ENCODE results near the gene GPR143.

The GPR143 gene

GRCh38 chrX:9700555-9700954 is 65.1 kb downstream of the GPR143 start:
- DNase-seq (no peak), ATAC-seq (ENCODE audit: insufficient read depth, low read depth) (no peak)
- Histone ChIP-seq H3K9me3 (ENCODE audit: insufficient read depth, low read length, severe bottlenecking) (no peaks in the 10 kb centered on the region), H2AFZ (ENCODE audit: low read depth, low read length) (no peak overlapping the region), H3K4me3 (ENCODE audit: low read depth in 1 of 2, low read length in 2 of 2) (no peak overlapping the region), H3K9ac (ENCODE audit: low read depth, low read length) (no peak overlapping the region), H3K27me3 (ENCODE audit: insufficient read depth, low read length, poor library complexity) (no peaks in the 10 kb centered on the region), H3K4me2 (ENCODE audit: insufficient read depth, low read length) (no peak overlapping the region), H3K79me2 (ENCODE audit: insufficient read depth, low read length) (no peaks in the 10 kb centered on the region), H3K36me3 (ENCODE audit: insufficient read depth, low read length) (peaks cover 9% of the 10 kb centered on the region; the same call in 1 of the 2 replicates), H3K27ac (ENCODE audit: low read length) (no peak overlapping the region), H3K4me1 (ENCODE audit: insufficient read depth, low read length) (no peaks in the 10 kb centered on the region), H4K20me1 (ENCODE audit: insufficient read depth, low read length) (no peaks in the 10 kb centered on the region)
- TF ChIP-seq EZH2 (IDR thresholded peaks at IDR 0.05; ENCODE audit: borderline replicate concordance, low read depth, low read length, severe bottlenecking) (no peak), CTCF (IDR thresholded peaks at IDR 0.05; ENCODE audit: borderline replicate concordance, extremely low read depth, low read length, poor library complexity, severe bottlenecking) (no peak)

- TF ChIP-seq CTCF (IDR thresholded peaks at IDR 0.05; ENCODE audit: borderline replicate concordance, extremely low read depth, low read length, poor library complexity, severe bottlenecking), result no peak
- TF ChIP-seq EZH2 (IDR thresholded peaks at IDR 0.05; ENCODE audit: borderline replicate concordance, low read depth, low read length, severe bottlenecking), result no peak
- Histone ChIP-seq H3K27me3 (ENCODE audit: insufficient read depth, low read length, poor library complexity) (no peaks in the 10 kb centered on the region), H3K4me3 (ENCODE audit: low read depth in 1 of 2, low read length in 2 of 2) (no peak overlapping the region), H3K9me3 (ENCODE audit: insufficient read depth, low read length, severe bottlenecking) (no peaks in the 10 kb centered on the region), H3K4me2 (ENCODE audit: insufficient read depth, low read length) (no peak overlapping the region), H3K36me3 (ENCODE audit: insufficient read depth, low read length) (peaks cover 13% of the 10 kb centered on the region), H3K4me1 (ENCODE audit: insufficient read depth, low read length) (no peaks in the 10 kb centered on the region), H3K9ac (ENCODE audit: low read depth, low read length) (no peak overlapping the region), H3K79me2 (ENCODE audit: insufficient read depth, low read length) (no peaks in the 10 kb centered on the region), H3K27ac (ENCODE audit: low read length) (no peak overlapping the region), H2AFZ (ENCODE audit: low read depth, low read length) (no peak overlapping the region), H4K20me1 (ENCODE audit: insufficient read depth, low read length) (no peaks in the 10 kb centered on the region; the same call in 1 of the 2 replicates)
- ATAC-seq (ENCODE audit: insufficient read depth, low read depth) (no peak), DNase-seq (no peak)
These were observed 67.1 kb downstream of the GPR143 start for GRCh38 chrX:9698576-9698975.

- Histone ChIP-seq H3K4me3 (ENCODE audit: low read depth in 1 of 2, low read length in 2 of 2) (no peak overlapping the region), H3K79me2 (ENCODE audit: insufficient read depth, low read length) (no peaks in the 10 kb centered on the region), H3K9me3 (ENCODE audit: insufficient read depth, low read length, severe bottlenecking) (no peaks in the 10 kb centered on the region), H3K4me1 (ENCODE audit: insufficient read depth, low read length) (no peaks in the 10 kb centered on the region), H3K27me3 (ENCODE audit: insufficient read depth, low read length, poor library complexity) (no peaks in the 10 kb centered on the region), H3K9ac (ENCODE audit: low read depth, low read length) (no peak overlapping the region), H3K27ac (ENCODE audit: low read length) (no peak overlapping the region), H3K36me3 (ENCODE audit: insufficient read depth, low read length) (peaks cover 22% of the 10 kb centered on the region), H3K4me2 (ENCODE audit: insufficient read depth, low read length) (no peak overlapping the region), H4K20me1 (ENCODE audit: insufficient read depth, low read length) (no peaks in the 10 kb centered on the region; the same call in 1 of the 2 replicates), H2AFZ (ENCODE audit: low read depth, low read length) (no peak overlapping the region)
- TF ChIP-seq CTCF (IDR thresholded peaks at IDR 0.05; ENCODE audit: borderline replicate concordance, extremely low read depth, low read length, poor library complexity, severe bottlenecking) (no peak), EZH2 (IDR thresholded peaks at IDR 0.05; ENCODE audit: borderline replicate concordance, low read depth, low read length, severe bottlenecking) (no peak)
- no peak for ATAC-seq (ENCODE audit: insufficient read depth, low read depth)
- DNase-seq, result no peak
These were observed 72.2 kb downstream of the GPR143 start for GRCh38 chrX:9693307-9694001.
